Hepatocyte (in vitro differentiated cells): ENCODE results near the gene IGSF8.

Source experiments
- CTCF ChIP-seq: fragments of 200-600 bp; sonication (generic); IDR thresholded peaks from 2 replicates; pipeline ENCODE4 v1.5.1; 2016; ENCODE audit warnings: antibody characterized with exemption, mild to moderate bottlenecking; ENCODE audit not compliant: poor library complexity
- EZH2 ChIP-seq: fragments of 200-600 bp; sonication (generic); IDR thresholded peaks from 2 replicates; pipeline ENCODE4 v1.6.1; 2016; ENCODE audit warnings: antibody characterized with exemption, mild to moderate bottlenecking, borderline replicate concordance
- EZH2phosphoT487 ChIP-seq: fragments of 200-600 bp; sonication (generic); IDR thresholded peaks from one replicate; pipeline ENCODE4 v1.6.1; 2018; ENCODE audit warnings: antibody characterized with exemption, mild to moderate bottlenecking, low read depth, moderate library complexity; ENCODE audit not compliant: unreplicated experiment, severe bottlenecking

DNA sequence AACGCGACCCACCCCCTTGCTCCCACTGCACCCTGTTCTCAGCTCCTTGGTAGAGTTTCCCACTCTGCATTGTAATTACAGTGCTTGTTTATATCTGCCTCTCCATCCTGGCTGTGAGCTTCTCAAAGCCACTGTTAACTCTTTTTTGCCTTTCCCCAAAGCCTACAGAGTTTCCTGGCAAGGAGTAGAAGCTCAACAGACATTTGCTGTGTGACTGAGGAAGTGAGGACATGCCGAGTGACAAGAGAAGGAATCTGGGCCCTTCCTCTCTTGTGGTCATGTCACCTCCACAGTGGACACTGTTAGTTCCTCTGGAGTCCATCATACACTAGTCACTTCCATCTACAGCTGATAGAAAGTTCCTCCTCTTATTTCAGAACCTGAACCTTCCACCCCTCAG, 6.1 kb upstream of the IGSF8 start:
- TF ChIP-seq EZH2 (no peak), CTCF (no peak), EZH2phosphoT487 (no peak)
